Activated CD8-positive, alpha-beta memory T cell treated with anti-CD3 and anti-CD28 coated beads, Interleukin-2, amount 10 ng/mL, durations not matched to agents 7 days and 5 days (primary cell): ENCODE data around the gene TP73. TPM values are rescaled to one million over a fixed set of nuclear protein-coding genes. Genes with fewer than 3 reads are reported as not detected.
A peak's percentile ranks its signal among the peaks of the same experiment; 100 is the strongest.
"Not testable (repeated sequence)": the region's sequence is repeated elsewhere in the genome, so short reads cannot be mapped to it uniquely, and the experiment has no call there.

Experiments used
- ATAC-seq: fragments of 150-1000 bp; cut with Tn5 transposase; one replicate; pipeline ENCODE4 v1.10.0; 2021; ENCODE audit warnings: moderate library complexity
- CTCF ChIA-PET: fragments of 350-600 bp; sonication (Branson Sonifier 250); formaldehyde crosslinking; loops from one replicate; lab custom pipeline; 2021; ENCODE audit warnings: antibody characterized with exemption; lab: Charles Lee
- DNase-seq: peaks from one replicate; pipeline ENCODE4 v3.0.0-alpha.2; 2020
- H3K27ac Mint-ChIP-seq: one replicate; pipeline ENCODE4 v1.8.0; 2021; ENCODE audit warnings: mild to moderate bottlenecking, mixed read lengths
- H3K27me3 Mint-ChIP-seq: one replicate; pipeline ENCODE4 v1.8.0; 2021; ENCODE audit warnings: mixed read lengths
- H3K36me3 Mint-ChIP-seq: one replicate; pipeline ENCODE4 v1.8.0; 2021; ENCODE audit warnings: mild to moderate bottlenecking, mixed read lengths
- H3K4me1 Mint-ChIP-seq: one replicate; pipeline ENCODE4 v1.8.0; 2021; ENCODE audit warnings: mixed read lengths
- H3K4me3 Mint-ChIP-seq: one replicate; pipeline ENCODE4 v1.8.0; 2021; ENCODE audit warnings: mild to moderate bottlenecking, moderate library complexity, mixed read lengths
- H3K9me3 Mint-ChIP-seq: one replicate; pipeline ENCODE4 v1.8.0; 2022; ENCODE audit warnings: low read depth, mixed read lengths
- total RNA-seq, 2 experiments: library from RNA; stranded (reverse); gene quantifications; one replicate each; pipeline ENCODE4 v1.2.3, GENCODE V29; 2021

The TP73 gene
- total RNA-seq, 2 experiments from 2014 or later = 2.1 to 15.2 TPM

DNA sequence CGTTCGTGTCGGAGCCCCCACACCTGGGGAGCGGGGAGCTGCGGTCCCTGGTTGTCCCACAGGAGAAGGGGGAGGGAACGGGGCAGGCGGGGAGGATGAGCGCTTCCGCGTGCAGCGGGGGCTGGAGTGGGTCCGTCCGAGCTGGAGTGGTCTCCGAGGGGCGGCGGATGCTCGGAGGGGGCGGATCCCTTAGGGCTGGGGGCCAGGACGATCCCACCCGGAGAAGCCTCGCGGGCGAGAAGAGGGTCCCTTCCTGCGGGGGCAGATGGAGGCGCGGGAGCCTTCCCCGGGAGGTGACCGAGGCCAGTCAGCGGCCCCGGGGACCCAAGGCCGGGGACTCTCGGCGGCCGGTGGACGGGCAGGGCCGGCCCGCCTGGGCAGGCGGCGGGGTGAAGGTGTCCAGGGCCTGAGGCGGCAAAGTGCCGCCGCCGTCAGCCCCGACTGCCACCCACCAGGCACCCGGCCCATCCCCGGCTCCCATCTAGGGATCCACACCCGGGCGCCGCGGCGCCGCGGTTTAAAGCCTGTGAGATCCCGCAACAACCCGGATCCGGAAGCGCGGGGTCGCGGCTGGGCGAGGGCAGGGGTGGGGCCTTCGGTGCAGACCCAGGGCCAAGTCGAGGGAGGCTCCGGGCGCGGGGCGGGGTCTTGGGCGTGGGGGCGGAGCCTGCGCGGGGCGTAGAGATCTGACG, 94.7 kb downstream of the TP73 start:
- H3K4me3 Mint-ChIP-seq = peak overlapping the region; percentile 71
- H3K27ac Mint-ChIP-seq = peak overlapping the region; percentile 2
- CTCF ChIA-PET = no interaction called here

DNA sequence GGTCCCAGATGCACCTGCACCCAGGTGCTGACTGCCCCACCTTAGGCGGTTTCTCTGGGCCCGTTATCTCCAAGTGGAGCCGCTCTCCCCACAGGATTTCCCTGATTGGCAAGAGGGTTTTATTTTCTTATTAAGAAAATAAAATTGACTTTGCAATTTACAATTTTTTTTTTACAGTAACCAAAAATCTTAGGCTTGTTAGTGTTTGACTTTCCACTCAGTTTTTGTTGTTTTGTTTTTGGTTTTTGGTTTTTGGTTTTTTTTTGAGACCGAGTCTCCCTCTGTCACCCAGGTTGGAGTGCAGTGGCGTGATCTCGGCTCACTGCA, 95.2 kb downstream of the TP73 start:
- no peaks in the 10 kb centered on the region for H3K27me3 Mint-ChIP-seq
- peak overlapping the region; percentile 71 for H3K4me3 Mint-ChIP-seq
- H3K9me3 Mint-ChIP-seq = no peaks in the 10 kb centered on the region
- CTCF ChIA-PET = no interaction called here
- H3K27ac Mint-ChIP-seq = no peak overlapping the region
- DNase-seq (no peak), ATAC-seq (no peak)
- H3K36me3 Mint-ChIP-seq = no peaks in the 10 kb centered on the region
- peaks cover 32% of the 10 kb centered on the region for H3K4me1 Mint-ChIP-seq

More for the DNA sequence above, 94.7 kb downstream of the TP73 start:
- no peaks in the 10 kb centered on the region for H3K36me3 Mint-ChIP-seq
- H3K9me3 Mint-ChIP-seq = no peaks in the 10 kb centered on the region
- DNase-seq (peak; percentile 90), ATAC-seq (peak; percentile 96)
- H3K4me1 Mint-ChIP-seq = peaks cover 32% of the 10 kb centered on the region
- H3K27me3 Mint-ChIP-seq = no peaks in the 10 kb centered on the region

GRCh38 chr1:3747903-3748302, 95.6 kb downstream of the TP73 start:
- no peaks in the 10 kb centered on the region for H3K36me3 Mint-ChIP-seq
- CTCF ChIA-PET = interaction anchor here (0.8 to 1.2 kb wide), 2 partner anchors 28 to 54 kb away, joined by 3 to 4 read pairs; no protein-coding TSS in a partner anchor
- ATAC-seq (no peak), DNase-seq (no peak)
- H3K27ac Mint-ChIP-seq = no peak overlapping the region
- H3K4me1 Mint-ChIP-seq = peaks cover 32% of the 10 kb centered on the region
- no peaks in the 10 kb centered on the region for H3K27me3 Mint-ChIP-seq
- H3K9me3 Mint-ChIP-seq = no peaks in the 10 kb centered on the region
- H3K4me3 Mint-ChIP-seq = peak overlapping the region; percentile 71

DNA sequence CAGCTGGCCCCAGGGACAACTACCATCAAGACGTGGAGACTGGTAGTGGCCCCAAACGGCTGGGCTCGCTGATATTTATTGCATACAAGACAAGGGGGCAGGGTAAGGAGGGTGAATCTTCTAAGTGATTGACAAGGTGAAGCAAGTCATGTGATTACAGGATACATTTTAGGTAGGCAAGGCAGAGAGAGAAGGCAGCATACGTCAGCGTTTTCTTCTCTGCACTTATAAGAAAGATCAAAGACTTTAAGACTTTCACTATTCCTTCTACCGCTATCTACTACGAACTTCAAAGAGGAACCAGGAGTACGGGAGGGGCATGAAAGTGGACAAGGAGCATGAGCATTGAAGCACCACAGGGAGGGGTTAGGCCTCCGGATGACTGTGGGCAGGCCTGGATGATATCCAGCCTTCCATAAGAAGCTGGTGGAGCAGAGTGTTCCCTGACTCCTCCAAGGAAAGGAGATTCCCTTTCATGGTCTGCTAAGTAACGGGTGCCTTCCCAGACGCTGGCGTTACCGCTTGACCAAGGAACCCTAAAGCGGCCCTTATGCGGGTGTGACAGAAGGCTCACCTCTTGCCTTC, 96.1 kb downstream of the TP73 start:
- CTCF ChIA-PET = interaction anchor here (0.8 to 1.2 kb wide), 2 partner anchors 27 to 53 kb away, joined by 3 to 4 read pairs; no protein-coding TSS in a partner anchor
- H3K9me3 Mint-ChIP-seq, DNase-seq, H3K27ac Mint-ChIP-seq, H3K36me3 Mint-ChIP-seq, H3K27me3 Mint-ChIP-seq, ATAC-seq: not testable (repeated sequence)
- peaks cover 30% of the 10 kb centered on the region for H3K4me1 Mint-ChIP-seq
- peak overlapping the region; percentile 71 for H3K4me3 Mint-ChIP-seq

DNA sequence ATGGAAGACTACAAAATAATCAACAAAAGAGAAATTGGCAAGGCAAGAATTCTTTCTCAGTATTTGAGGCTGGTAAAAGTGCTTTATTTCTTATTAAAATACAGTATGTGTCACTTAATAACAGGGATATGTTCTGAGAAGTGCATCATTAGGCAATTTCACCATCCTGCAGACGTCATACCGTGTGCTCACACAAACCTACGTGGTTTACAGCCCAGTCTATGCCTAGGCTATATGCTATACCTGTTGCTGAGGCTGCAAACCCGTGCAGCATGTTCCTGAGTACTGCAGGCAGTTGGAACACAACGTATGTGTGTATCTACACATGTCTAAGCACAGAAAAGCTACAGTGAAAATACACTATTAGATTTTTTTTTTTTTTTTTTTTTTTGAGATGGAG, 97.2 kb downstream of the TP73 start:
- Mint-ChIP-seq H3K27ac (no peak overlapping the region), H3K36me3 (no peaks in the 10 kb centered on the region), H3K9me3 (no peaks in the 10 kb centered on the region), H3K4me1 (peaks cover 28% of the 10 kb centered on the region), H3K27me3 (no peaks in the 10 kb centered on the region), H3K4me3 (no peak overlapping the region)
- CTCF ChIA-PET = no interaction called here
- ATAC-seq (no peak), DNase-seq (no peak)

GRCh38 chr1:3750741-3751140, 98.4 kb downstream of the TP73 start:
- Mint-ChIP-seq H3K9me3 (no peaks in the 10 kb centered on the region), H3K27ac (no peak overlapping the region), H3K4me3 (no peak overlapping the region), H3K4me1 (peaks cover 19% of the 10 kb centered on the region), H3K36me3 (no peaks in the 10 kb centered on the region), H3K27me3 (no peaks in the 10 kb centered on the region)
- ATAC-seq = no peak
- no peak for DNase-seq
- CTCF ChIA-PET = no interaction called here

DNA sequence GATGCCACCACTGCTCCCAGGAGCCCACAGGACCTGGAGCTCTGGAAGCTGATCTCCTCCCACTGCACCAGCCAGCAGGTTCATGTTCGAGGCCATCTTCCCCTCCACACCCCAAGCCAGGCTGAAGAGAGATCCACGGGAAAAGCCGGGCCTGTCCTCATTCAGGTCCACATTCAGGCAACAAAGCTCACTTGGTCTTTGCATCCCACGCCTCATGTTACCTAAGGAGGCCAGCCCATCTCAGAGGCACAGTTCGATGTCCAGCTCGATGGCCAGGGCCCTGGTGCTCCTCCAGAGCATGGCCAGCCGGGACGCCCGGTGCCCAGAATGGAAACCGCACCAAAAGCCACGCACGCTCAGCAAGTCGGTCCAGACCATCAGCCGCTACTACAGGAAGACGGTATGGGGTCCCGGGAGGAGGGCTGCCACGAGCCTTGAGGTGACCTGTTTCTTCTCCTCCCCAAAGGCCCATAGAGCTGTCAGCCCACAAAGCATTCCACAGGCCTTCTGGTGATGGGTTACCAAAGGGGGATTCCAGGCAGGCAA, 100.2 kb downstream of the TP73 start, which contains the start of gene CCDC27:
Gene CCDC27, plus strand, starts transcription at position 51 of the 546 bp plus-strand sequence. Its CDS starts 32 bp downstream, at position 83.
- H3K27me3 Mint-ChIP-seq = no peaks in the 10 kb centered on the region
- no peaks in the 10 kb centered on the region for H3K9me3 Mint-ChIP-seq
- CTCF ChIA-PET = no interaction called here
- no peaks in the 10 kb centered on the region for H3K36me3 Mint-ChIP-seq
- ATAC-seq (no peak), DNase-seq (no peak)
- H3K27ac Mint-ChIP-seq = no peak within 1 kb of the TSS
- no peak within 1 kb of the TSS for H3K4me3 Mint-ChIP-seq
- peaks cover 10% of the 10 kb centered on the region for H3K4me1 Mint-ChIP-seq

DNA sequence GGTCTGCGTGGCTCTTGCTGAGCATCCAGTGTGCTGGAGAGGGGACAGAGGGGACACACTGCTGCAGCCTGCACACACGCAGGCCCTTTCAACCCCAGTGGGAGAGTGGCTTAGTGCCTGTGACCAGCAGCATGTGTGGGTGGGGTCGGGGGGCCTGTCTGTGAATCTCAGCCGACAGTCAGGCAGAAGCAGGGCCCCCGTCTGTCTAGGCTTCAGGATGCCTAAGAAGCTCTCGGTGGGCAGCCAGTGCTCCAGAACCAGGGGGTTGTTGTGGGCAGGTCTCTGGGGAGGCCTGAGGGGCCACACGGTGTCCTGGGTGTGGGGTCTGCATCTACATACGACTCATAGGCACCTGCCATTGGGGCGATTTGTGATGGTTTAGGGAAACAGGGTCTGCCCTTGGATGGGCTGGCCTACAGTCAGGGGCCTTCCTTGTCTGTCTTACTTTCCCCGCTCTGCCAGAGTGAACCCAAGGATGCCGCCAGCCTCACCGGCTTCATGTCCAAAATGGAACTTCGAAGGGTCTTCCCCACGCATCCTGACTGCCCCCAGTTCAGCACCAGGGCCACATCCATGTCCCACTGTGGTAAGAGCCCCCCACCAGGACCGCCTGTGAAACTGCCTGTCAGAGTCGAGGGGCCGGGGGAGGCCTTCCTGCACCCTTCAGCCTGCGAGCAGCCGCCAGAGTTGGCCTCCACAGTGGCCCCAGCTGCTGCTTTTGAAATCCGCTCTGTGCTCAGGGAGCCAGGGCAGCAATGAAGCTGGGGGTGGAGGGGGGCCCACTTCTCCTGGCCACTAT, 101.5 kb downstream of the TP73 start:
- CTCF ChIA-PET = no interaction called here
- no peak overlapping the region for H3K4me3 Mint-ChIP-seq
- no peaks in the 10 kb centered on the region for H3K36me3 Mint-ChIP-seq
- ATAC-seq = no peak
- DNase-seq = no peak
- no peaks in the 10 kb centered on the region for H3K27me3 Mint-ChIP-seq
- H3K4me1 Mint-ChIP-seq = no peaks in the 10 kb centered on the region
- H3K9me3 Mint-ChIP-seq = no peaks in the 10 kb centered on the region
- H3K27ac Mint-ChIP-seq = no peak overlapping the region

DNA sequence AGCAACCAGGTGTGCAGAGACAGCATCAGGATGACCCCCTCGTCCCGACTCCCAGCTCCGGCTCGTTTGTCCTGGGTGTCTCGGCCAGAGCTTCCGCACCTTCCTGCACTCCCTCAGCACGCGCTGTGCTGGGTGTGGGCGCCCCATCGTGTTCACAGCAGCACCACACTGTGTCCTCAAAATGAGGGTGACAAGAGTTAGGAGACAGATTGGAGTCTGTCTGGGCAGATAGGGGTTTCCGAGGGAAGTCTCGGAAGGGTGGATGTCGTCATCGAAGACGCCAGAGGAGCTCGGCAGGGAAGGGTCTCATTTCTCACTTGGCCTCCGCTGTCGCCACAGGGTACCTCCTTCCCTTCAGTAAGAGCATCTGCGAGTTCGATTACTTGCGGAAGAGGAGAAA, 104.1 kb downstream of the TP73 start:
- no peak for DNase-seq
- H3K9me3 Mint-ChIP-seq = no peaks in the 10 kb centered on the region
- H3K27ac Mint-ChIP-seq = no peak overlapping the region

GRCh38 chr1:3759164-3759563, 106.8 kb downstream of the TP73 start:
- CTCF ChIA-PET = no interaction called here
- Mint-ChIP-seq H3K27ac (no peak overlapping the region), H3K36me3 (no peaks in the 10 kb centered on the region), H3K9me3 (no peaks in the 10 kb centered on the region), H3K4me1 (no peaks in the 10 kb centered on the region), H3K4me3 (no peak overlapping the region), H3K27me3 (peaks cover 11% of the 10 kb centered on the region)
- DNase-seq = no peak
- ATAC-seq = no peak

More for the DNA sequence above, 104.1 kb downstream of the TP73 start:
- Mint-ChIP-seq H3K36me3 (no peaks in the 10 kb centered on the region), H3K4me3 (no peak overlapping the region), H3K4me1 (no peaks in the 10 kb centered on the region), H3K27me3 (peaks cover 11% of the 10 kb centered on the region)
- ATAC-seq = no peak
- CTCF ChIA-PET = no interaction called here

DNA sequence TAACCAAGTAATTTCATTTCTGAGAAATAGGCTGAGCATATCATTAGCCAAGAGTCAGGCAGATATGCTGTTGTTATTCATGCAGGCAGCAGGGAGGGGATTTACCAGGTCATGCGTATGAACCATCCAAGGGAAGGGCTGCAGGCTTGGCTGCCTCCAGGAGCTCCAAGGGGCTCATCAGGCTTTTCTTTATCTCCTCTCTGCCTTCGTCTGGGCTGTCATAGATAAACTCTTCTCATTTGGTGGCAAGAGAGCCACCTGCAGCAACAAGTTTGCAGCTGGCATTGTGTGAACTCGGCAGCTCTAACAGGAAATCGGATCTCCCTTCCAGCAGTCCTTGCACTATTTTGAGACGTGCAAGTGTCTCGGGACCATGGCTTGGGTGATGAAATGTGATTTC, 107.5 kb downstream of the TP73 start:
- Mint-ChIP-seq H3K4me3 (no peak overlapping the region), H3K9me3 (no peaks in the 10 kb centered on the region), H3K27me3 (peaks cover 11% of the 10 kb centered on the region), H3K4me1 (no peaks in the 10 kb centered on the region), H3K27ac (no peak overlapping the region), H3K36me3 (no peaks in the 10 kb centered on the region)
- DNase-seq (no peak), ATAC-seq (no peak)
- CTCF ChIA-PET = interaction anchor here (1.5 kb wide), 1 partner anchor 35 kb away, joined by 3 read pairs; no protein-coding TSS in a partner anchor

- DNase-seq = no peak
- peaks cover 22% of the 10 kb centered on the region for H3K27me3 Mint-ChIP-seq
- no peak overlapping the region for H3K27ac Mint-ChIP-seq
- H3K9me3 Mint-ChIP-seq = no peaks in the 10 kb centered on the region
- no peak overlapping the region for H3K4me3 Mint-ChIP-seq
- H3K36me3 Mint-ChIP-seq = no peaks in the 10 kb centered on the region
- CTCF ChIA-PET = interaction anchor here (1.5 kb wide), 1 partner anchor 37 kb away, joined by 3 read pairs; no protein-coding TSS in a partner anchor
- H3K4me1 Mint-ChIP-seq = no peaks in the 10 kb centered on the region
- no peak for ATAC-seq
Observed at GRCh38 chr1:3761296-3762010, 109.1 kb downstream of the TP73 start.
